IPS-NIHi7 (cell line): ENCODE results near the gene DBNL.

ENCODE experiments used
- DNase-seq: peaks from one replicate; pipeline ENCODE4 v3.0.0; 2012; ENCODE audit warnings: mixed read lengths; ENCODE audit errors: extremely low spot score

Gene DBNL

DNA sequence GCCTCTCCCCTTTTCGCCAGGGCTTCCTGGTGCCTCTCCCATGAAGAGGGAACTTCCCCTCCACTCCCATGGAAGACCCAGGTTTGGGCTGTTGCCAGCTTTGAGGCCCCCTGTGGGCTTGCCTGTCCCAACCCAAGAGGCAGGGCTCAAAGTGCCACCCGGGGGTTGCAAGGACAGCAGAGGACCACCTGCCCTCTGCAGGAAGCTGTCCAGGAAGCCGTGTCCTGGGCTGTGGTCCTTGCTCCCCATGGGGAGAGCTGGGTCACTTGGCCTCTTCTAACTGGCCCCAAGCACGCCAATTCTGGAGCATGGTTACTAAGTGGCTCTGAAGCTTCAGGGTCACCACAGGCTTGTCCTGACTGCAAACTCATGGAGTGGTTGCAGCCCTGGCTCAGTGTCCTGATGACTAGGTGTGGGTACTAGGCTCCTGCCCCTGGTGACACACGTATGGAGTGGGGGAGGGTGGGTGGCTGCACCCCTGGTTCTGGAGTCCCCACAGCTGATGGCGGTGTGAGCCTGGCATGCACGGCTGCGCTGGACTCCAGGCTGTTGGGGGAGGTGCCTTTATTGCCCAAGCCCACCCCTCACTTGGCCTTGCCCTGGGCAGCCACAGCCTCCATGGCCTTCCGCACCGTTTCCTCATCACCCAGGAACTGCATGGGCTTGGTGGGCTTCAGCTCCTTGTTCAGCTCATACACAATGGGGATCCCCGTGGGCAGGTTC is 17.8 kb downstream of the DBNL start:
- DNase-seq = no peak

DNA sequence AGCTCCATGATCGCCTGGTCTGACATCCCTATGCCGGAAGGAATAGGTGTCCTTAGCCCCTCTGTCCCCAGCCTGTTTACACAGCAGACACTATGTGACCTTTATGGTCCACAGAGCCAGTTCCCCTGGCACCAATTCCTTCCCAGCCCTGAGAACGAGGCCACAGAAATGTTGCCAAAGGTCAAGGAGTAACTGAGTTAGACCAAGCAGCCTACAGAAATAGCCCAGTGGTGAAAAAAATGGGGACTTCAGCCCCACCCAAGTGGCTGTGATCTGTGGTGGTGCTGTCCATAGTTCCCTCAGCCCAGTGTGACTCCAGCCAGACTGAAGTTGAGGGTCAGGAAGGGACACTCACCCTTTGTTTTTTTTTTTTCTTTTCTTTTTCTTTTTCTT is 18.4 kb downstream of the DBNL start:
- DNase-seq = no peak

GRCh38 chr7:44063547-44063893 is 19.0 kb downstream of the DBNL start:
- DNase-seq = peak; percentile 49

DNA sequence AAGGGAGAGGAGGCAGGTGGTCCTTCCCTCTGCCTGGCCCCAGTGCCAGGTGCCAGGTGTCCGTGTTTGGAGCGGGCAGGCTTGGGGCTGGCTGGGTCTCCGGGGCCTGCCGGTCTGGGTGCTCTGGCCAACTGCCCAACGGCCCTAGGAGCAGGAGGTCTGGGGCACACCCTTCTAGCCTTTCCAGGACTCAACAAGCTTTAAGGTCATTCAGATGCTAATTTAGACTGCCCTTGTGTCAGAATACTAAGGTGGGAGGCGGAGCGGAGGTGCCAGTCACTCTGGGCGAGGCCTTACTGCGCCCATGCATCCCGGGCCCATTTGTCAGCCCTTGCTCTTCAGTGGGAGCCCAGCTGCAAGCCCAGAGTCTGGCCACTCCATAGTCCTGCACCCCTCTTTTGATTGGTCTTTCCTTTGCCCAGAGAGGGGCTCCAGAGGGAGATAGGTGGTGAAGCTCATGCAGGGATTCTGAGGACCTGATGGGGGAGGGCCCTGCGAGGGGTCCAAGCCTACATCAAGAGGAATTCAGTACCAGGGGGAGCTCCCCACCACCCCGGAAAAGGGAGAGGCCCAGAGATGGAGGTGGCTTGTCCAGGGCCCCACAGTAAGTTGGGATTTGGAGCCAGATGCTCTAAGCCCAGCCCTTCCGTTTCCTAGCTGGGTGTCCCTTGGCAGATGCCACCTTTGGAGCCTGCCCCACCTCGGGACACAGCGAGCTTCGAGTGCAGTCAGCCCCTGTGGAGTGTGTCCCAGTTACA is 19.6 kb downstream of the DBNL start:
- DNase-seq = peak; percentile 58

- no peak for DNase-seq
These were observed 20.4 kb downstream of the DBNL start for GRCh38 chr7:44064791-44065430.

DNA sequence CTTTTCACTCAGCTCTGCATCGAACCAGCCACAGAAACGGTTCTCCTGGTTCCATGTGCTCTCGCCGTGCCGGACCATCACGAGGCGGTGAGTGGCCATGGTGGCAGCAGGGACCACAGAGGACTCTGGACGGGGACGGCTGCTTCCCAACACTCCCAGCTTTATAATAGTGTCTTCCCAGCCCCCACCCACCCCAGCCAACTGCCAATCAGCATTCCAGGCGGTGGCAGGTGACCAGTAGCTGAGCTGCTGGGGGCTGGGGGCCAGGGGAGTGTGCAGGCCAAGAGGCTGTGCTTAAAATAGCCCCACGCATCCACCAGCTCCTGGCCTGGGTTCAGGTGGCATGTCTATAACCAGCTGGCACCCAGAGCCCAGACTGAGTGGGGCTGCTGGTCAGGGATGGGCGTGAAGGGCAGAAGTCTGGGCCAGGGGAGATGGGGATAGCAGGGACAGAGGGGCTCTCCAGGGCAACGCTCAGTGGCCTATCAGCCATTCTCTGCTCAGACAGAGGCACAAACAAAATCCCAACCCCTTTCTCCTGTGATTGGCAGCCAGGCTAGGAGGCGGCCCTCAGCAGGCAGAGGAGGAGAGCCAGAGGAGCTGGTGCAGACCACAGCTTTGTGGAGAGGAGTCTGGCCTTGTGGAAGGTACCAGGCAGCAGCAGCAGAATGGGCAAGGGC is 21.1 kb downstream of the DBNL start, which contains the start of gene PGAM2:
TSS of gene PGAM2 (minus strand) at position 137 of the 680 bp plus-strand sequence. CDS start at position 99, 38 bp downstream.
- DNase-seq = peak; percentile 74

DNA sequence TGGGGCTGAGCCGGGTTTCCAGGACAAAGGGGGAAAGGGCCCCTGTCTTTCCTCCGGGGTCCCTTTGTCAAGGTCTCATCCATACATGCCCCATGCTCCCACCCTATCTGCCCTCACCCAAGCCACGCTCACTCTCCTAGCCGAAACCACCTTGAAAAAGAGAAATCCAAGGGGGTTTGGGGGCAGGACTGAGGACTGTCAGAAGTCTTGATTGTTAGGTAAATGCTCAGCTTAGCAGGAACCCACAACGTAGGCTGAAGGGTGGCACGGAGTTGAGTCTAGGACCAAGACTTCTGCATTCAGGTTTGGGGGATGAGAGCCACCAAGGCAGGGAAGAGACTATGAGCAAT is 21.6 kb downstream of the DBNL start:
- DNase-seq = no peak

- no peak for DNase-seq
These were observed 22.1 kb downstream of the DBNL start for GRCh38 chr7:44066494-44067063.

- DNase-seq = no peak
These were observed 22.8 kb downstream of the DBNL start for GRCh38 chr7:44067064-44067951.

- no peak for DNase-seq
These were observed 23.6 kb downstream of the DBNL start for GRCh38 chr7:44068054-44068453.

- no peak for DNase-seq
These were observed 27.3 kb downstream of the DBNL start for GRCh38 chr7:44071726-44072363.

DNA sequence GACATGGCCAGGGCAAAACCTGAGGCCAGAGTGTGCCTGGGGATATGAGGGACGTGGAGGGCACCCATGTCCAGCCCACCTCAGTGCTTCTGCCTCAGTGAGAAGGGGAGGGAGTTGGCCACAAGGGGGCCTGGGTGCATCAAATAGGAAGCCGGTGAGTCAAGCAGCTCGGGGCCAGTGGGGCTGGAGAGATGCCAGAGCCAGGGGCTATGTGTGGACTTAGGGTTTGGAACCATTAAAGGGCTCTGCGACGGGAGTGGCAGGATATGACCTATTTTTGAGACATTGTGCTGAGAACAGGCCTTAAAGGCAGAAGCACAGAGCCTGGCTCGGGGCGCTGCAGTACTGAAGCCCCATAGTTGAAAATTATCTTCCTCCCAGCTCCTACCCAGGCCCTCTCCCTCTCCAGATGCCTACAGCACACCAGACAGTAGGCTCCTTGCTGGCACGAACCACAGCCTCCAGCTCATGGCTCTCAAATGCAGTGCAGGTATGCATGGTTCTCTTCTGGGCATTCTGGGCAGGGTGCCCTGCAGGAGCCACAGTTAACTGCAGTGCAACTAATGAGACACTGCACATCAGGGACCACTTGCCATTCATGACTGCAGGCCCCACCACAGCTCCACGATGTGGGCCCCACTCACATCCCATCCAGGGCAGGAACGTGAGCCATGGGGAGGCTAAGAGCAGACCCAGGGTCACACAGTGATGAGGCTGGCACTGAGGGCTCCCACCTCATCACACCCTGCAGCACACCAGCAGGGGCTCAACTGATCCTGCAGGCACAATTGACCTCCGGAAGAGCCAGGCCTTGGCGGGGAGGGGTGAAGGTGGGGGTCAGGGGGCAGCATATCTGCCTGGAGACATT is 28.1 kb downstream of the DBNL start:
- peak; percentile 82 for DNase-seq

GRCh38 chr7:44073664-44074348 is 29.3 kb downstream of the DBNL start:
- DNase-seq = no peak

- DNase-seq = no peak
These were observed 29.8 kb downstream of the DBNL start for GRCh38 chr7:44074349-44074695.

- no peak for DNase-seq
These were observed 31.0 kb downstream of the DBNL start for GRCh38 chr7:44075296-44076075.

- no peak for DNase-seq
These were observed 31.8 kb downstream of the DBNL start for GRCh38 chr7:44076101-44076895.

DNA sequence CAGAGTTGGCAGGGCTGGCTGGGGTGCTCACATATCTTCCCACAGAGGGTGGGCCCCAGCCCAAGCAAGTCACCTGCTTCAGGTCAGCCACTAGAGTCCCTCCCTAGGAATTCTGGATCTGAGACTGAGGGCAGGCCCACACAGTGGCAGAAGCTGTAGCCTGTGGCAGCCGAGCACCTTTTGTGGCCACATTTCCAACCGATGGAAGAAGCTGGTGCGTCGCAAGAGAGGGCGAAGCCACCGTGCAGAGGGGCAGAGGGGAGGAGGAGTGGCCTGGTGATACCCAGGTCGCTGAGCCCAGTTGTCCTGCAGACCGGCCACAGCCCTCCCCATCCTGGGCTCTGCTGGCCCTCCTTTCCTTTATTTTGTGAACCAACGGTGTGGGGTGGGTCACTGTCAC is 32.6 kb downstream of the DBNL start:
- no peak for DNase-seq
